IMR-90 (cell line): ENCODE measurements around the gene LYZL6. TPM values are rescaled to one million over a fixed set of nuclear protein-coding genes. Genes with fewer than 3 reads are reported as not detected.

Experiments used
- ATAC-seq: fragments of 200-7000 bp; cut with Tn5 transposase; 2 replicates; pipeline ENCODE4 v1.9.1; 2020; ENCODE audit warnings: low read depth, mild to moderate bottlenecking, moderate library complexity
- BruUV-seq: library from RNA; stranded (reverse); fragments of 400-500 nt; replicated peaks from 2 replicates; lab custom pipeline; 2021; lab: Mats Ljungman, UMichigan
- CTCF ChIA-PET: fragments of 300-600 bp; formaldehyde crosslinking; extraction: SDS; loops from one replicate; lab custom pipeline; 2021; ENCODE audit warnings: antibody characterized with exemption; lab: Yijun Ruan, JAX
- POLR2A ChIA-PET: fragments of 300-600 bp; sonication (Branson Sonifier 250); formaldehyde crosslinking; loops from one replicate; lab custom pipeline; 2022; ENCODE audit warnings: antibody characterized with exemption; ENCODE audit not compliant: unreplicated experiment; lab: Charles Lee
- DNase-seq: peaks from one replicate; pipeline ENCODE4 v3.0.0; 2013
- H2AFZ ChIP-seq: replicated peaks from 2 replicates; pipeline ENCODE3; 2013; ENCODE audit warnings: low read length, mild to moderate bottlenecking; ENCODE audit not compliant: poor library complexity
- H2AK5ac ChIP-seq: 2 replicates; pipeline ENCODE4 v1.6.1; 2013; ENCODE audit warnings: low read depth, low read length, inconsistent platforms
- H2AK9ac ChIP-seq: replicated peaks from 2 replicates; pipeline ENCODE3; 2013; ENCODE audit warnings: mild to moderate bottlenecking, low read depth, low read length, moderate library complexity; ENCODE audit not compliant: poor library complexity
- H2BK120ac ChIP-seq: 2 replicates; pipeline ENCODE4 v1.6.1; 2013; ENCODE audit warnings: low read depth, low read length, inconsistent platforms
- H2BK15ac ChIP-seq: 3 replicates; pipeline ENCODE4 v1.6.1; 2013; ENCODE audit warnings: low read depth, low read length, inconsistent platforms
- H2BK20ac ChIP-seq: 2 replicates; pipeline ENCODE4 v1.6.1; 2013; ENCODE audit warnings: low read depth, mild to moderate bottlenecking, inconsistent platforms, low read length, moderate library complexity
- H2BK5ac ChIP-seq: 2 replicates; pipeline ENCODE4 v1.6.1; 2013; ENCODE audit warnings: mild to moderate bottlenecking, low read depth, low read length, inconsistent platforms; ENCODE audit not compliant: poor library complexity, severe bottlenecking
- H3K14ac ChIP-seq: replicated peaks from 2 replicates; pipeline ENCODE4 v1.6.1; 2013; ENCODE audit warnings: low read depth, low read length, inconsistent platforms
- H3K18ac ChIP-seq: 2 replicates; pipeline ENCODE4 v1.6.1; 2013; ENCODE audit warnings: low read depth, low read length, control low read depth
- H3K23ac ChIP-seq: 2 replicates; pipeline ENCODE4 v1.6.1; 2013; ENCODE audit warnings: low read depth, low read length, inconsistent platforms
- H3K27ac ChIP-seq: 2 replicates; pipeline ENCODE4 v1.5.1; 2013; ENCODE audit warnings: mild to moderate bottlenecking, control low read depth, low read length; ENCODE audit not compliant: insufficient read depth
- H3K27me3 ChIP-seq: 2 replicates; pipeline ENCODE4 v1.6.1; 2013; ENCODE audit warnings: low read length; ENCODE audit not compliant: control insufficient read depth, insufficient read depth
- H3K36me3 ChIP-seq: 2 replicates; pipeline ENCODE4 v1.6.1; 2013; ENCODE audit warnings: low read length, mixed read lengths; ENCODE audit not compliant: control insufficient read depth, insufficient read depth
- H3K4ac ChIP-seq: 2 replicates; pipeline ENCODE4 v1.6.1; 2013; ENCODE audit warnings: low read depth, low read length, inconsistent platforms
- H3K4me1 ChIP-seq: 2 replicates; pipeline ENCODE4 v1.6.1; 2013; ENCODE audit warnings: low read length, mixed read lengths; ENCODE audit not compliant: control insufficient read depth, insufficient read depth
- H3K4me2 ChIP-seq: 2 replicates; pipeline ENCODE4 v1.6.1; 2013; ENCODE audit warnings: low read depth, mild to moderate bottlenecking, control low read depth, low read length, moderate library complexity
- H3K4me3 ChIP-seq: 2 replicates; pipeline ENCODE4 v1.5.1; 2013; ENCODE audit warnings: low read depth, mild to moderate bottlenecking, control low read depth, low read length, moderate library complexity; ENCODE audit not compliant: insufficient read depth
- H3K56ac ChIP-seq: 2 replicates; pipeline ENCODE4 v1.6.1; 2013; ENCODE audit warnings: low read length, inconsistent platforms; ENCODE audit not compliant: insufficient read depth; ENCODE audit errors: extremely low read depth
- H3K79me1 ChIP-seq, 2 experiments: 2 replicates each; pipeline ENCODE4 v1.6.1; 2013; ENCODE audit warnings: low read length in 2 of 2, inconsistent platforms in 1 of 2, low read depth in 1 of 2
- H3K9ac ChIP-seq: 2 replicates; pipeline ENCODE4 v1.6.1; 2013; ENCODE audit warnings: low read depth, low read length, control low read depth
- H3K9me1 ChIP-seq: 2 replicates; pipeline ENCODE4 v1.6.1; 2013; ENCODE audit warnings: low read length, inconsistent platforms; ENCODE audit not compliant: insufficient read depth
- H3K9me3 ChIP-seq: 2 replicates; pipeline ENCODE4 v1.6.1; 2013; ENCODE audit warnings: low read length; ENCODE audit not compliant: control insufficient read depth, insufficient read depth
- H4K20me1 ChIP-seq: 2 replicates; pipeline ENCODE4 v1.6.1; 2013; ENCODE audit warnings: low read length, inconsistent platforms; ENCODE audit not compliant: insufficient read depth
- H4K5ac ChIP-seq: 2 replicates; pipeline ENCODE4 v1.6.1; 2013; ENCODE audit warnings: mild to moderate bottlenecking, low read depth, low read length, control low read depth
- H4K8ac ChIP-seq, 2 experiments: 2 replicates each; pipeline ENCODE4 v1.6.1; 2013; ENCODE audit warnings: low read depth in 2 of 2, low read length in 2 of 2, control low read depth in 1 of 2, inconsistent platforms in 1 of 2
- H4K91ac ChIP-seq: 2 replicates; pipeline ENCODE4 v1.6.1; 2013; ENCODE audit warnings: low read depth, low read length, inconsistent platforms; ENCODE audit not compliant: insufficient read depth
- BHLHE40 ChIP-seq: fragments of 150-350 bp; IDR thresholded peaks from 2 replicates; pipeline ENCODE4 v1.6.1; 2016; ENCODE audit warnings: mild to moderate bottlenecking, low read depth, low read length
- CEBPB ChIP-seq: IDR thresholded peaks from 2 replicates; pipeline ENCODE4 v1.6.1; 2012; ENCODE audit warnings: low read depth, low read length, improper control_type of control experiment
- CHD1 ChIP-seq: IDR thresholded peaks from 2 replicates; pipeline ENCODE4 v1.6.1; 2012; ENCODE audit warnings: low read depth, low read length, improper control_type of control experiment
- FOS ChIP-seq: fragments of 150-350 bp; IDR thresholded peaks from 2 replicates; pipeline ENCODE4 v1.6.1; 2016; ENCODE audit warnings: low read depth, low read length
- MAFK ChIP-seq: IDR thresholded peaks from 2 replicates; pipeline ENCODE4 v1.6.1; 2012; ENCODE audit warnings: low read depth, low read length, improper control_type of control experiment
- MAZ ChIP-seq: IDR thresholded peaks from 2 replicates; pipeline ENCODE4 v1.6.1; 2012; ENCODE audit warnings: low read depth, mild to moderate bottlenecking, low read length, improper control_type of control experiment, moderate library complexity, borderline replicate concordance
- MXI1 ChIP-seq: IDR thresholded peaks from 2 replicates; pipeline ENCODE4 v1.6.1; 2012; ENCODE audit warnings: low read depth, mild to moderate bottlenecking, low read length, moderate library complexity, borderline replicate concordance
- NFE2L2 ChIP-seq: fragments of 150-350 bp; IDR thresholded peaks from 2 replicates; pipeline ENCODE4 v1.6.1; 2016; ENCODE audit warnings: low read depth, mild to moderate bottlenecking, low read length
- POLR2A ChIP-seq: IDR thresholded peaks from 2 replicates; pipeline ENCODE4 v1.6.1; 2012; ENCODE audit warnings: mild to moderate bottlenecking, low read depth, low read length
- RAD21 ChIP-seq: IDR thresholded peaks from 2 replicates; pipeline ENCODE4 v1.6.1; 2012; ENCODE audit warnings: low read length, improper control_type of control experiment
- RCOR1 ChIP-seq: IDR thresholded peaks from 2 replicates; pipeline ENCODE4 v1.6.1; 2012; ENCODE audit warnings: mild to moderate bottlenecking, low read length, improper control_type of control experiment; ENCODE audit not compliant: insufficient replicate concordance
- RFX5 ChIP-seq: IDR thresholded peaks from 2 replicates; pipeline ENCODE4 v1.8.0; 2012; ENCODE audit warnings: low read depth, mild to moderate bottlenecking, low read length, moderate library complexity
- SMC3 ChIP-seq: fragments of 150-350 bp; IDR thresholded peaks from 2 replicates; pipeline ENCODE4 v1.6.1; 2016; ENCODE audit warnings: low read depth, mild to moderate bottlenecking, antibody characterized with exemption, low read length, moderate library complexity
- WGBS, 2 experiments: methylation state at CpG; one replicate each; pipeline versions ENCODE4 v1.1.5 to v1.1.7; 2013; ENCODE audit warnings: missing lambda C conversion rate in 2 of 2; ENCODE audit not compliant: insufficient read length in 1 of 2; ENCODE audit errors: extremely low coverage in 2 of 2; 5-methylcytosine and 5-hydroxymethylcytosine counted together
- dilution Hi-C: fragments of 300-500 bp; cut with HindIII; formaldehyde crosslinking; loops from one replicate; pipeline ENCODE4 v1.14.3; 2018; ENCODE audit warnings: low sequenced_read_pairs; ENCODE audit not compliant: unreplicated experiment
- in situ Hi-C: fragments of 300-500 bp; cut with MboI; formaldehyde crosslinking; loops from 3 replicates; pipeline ENCODE4 v1.14.3; 2019; ENCODE audit warnings: low sequenced_read_pairs, inconsistent platforms, mixed read lengths
- intact Hi-C: fragments of 100-400 bp; cut with micrococcal nuclease; formaldehyde crosslinking; loops from 2 replicates; pipeline ENCODE4 v1.10.0; 2022
- polyA plus RNA-seq, 3 experiments: library from polyadenylated mRNA; depleted of rRNA; stranded (reverse); fragments of >200 nt; gene quantifications; 2 replicates each; pipeline ENCODE4 v1.2.3, GENCODE V29; 2012; ENCODE audit warnings: low replicate concordance in 1 of 3
- total RNA-seq: library from RNA; depleted of rRNA; stranded (reverse); fragments of >200 nt; gene quantifications from 2 replicates; pipeline ENCODE4 v1.2.3, GENCODE V29; 2012
- TF ChIP-seq, protein P1 (sequence below): conservative IDR thresholded peaks from 2 replicates; pipeline ENCODE4 v1.5.1; 2012; ENCODE audit warnings: mild to moderate bottlenecking, low read depth, low read length, improper control_type of control experiment
- TF ChIP-seq, protein P2 (sequence below): fragments of 150-350 bp; IDR thresholded peaks from 2 replicates; pipeline ENCODE4 v1.6.1; 2017; ENCODE audit warnings: mild to moderate bottlenecking, antibody characterized with exemption, low read length, low read depth
- TF ChIP-seq, protein P3 (sequence below): fragments of 150-350 bp; IDR thresholded peaks from 2 replicates; pipeline ENCODE4 v1.6.1; 2016; ENCODE audit warnings: low read depth, mild to moderate bottlenecking, low read length, moderate library complexity, borderline replicate concordance

LYZL6 gene
- total and polyA plus RNA-seq, 2 of the 4 experiments (the other 2 are of a cell fraction), result not detected

GRCh38 chr17:35900708-35901480 lies 42.6 kb downstream of the LYZL6 start:
- H3K4me2 ChIP-seq, result no peak overlapping the region
- no peaks in the 10 kb centered on the region for H3K36me3 ChIP-seq
- no peak overlapping the region for H3K14ac ChIP-seq
- H2BK15ac ChIP-seq, result no peak overlapping the region
- H2BK5ac ChIP-seq, result no peak overlapping the region
- no TSS peak for BruUV-seq
- TF ChIP-seq MAFK (no peak), BHLHE40 (no peak), RAD21 (no peak), CEBPB (no peak), NFE2L2 (no peak), POLR2A (no peak), CHD1 (no peak), MAZ (no peak), SMC3 (no peak), RFX5 (no peak), MXI1 (no peak), FOS (no peak), RCOR1 (no peak)
- TF ChIP-seq, protein P1, sequence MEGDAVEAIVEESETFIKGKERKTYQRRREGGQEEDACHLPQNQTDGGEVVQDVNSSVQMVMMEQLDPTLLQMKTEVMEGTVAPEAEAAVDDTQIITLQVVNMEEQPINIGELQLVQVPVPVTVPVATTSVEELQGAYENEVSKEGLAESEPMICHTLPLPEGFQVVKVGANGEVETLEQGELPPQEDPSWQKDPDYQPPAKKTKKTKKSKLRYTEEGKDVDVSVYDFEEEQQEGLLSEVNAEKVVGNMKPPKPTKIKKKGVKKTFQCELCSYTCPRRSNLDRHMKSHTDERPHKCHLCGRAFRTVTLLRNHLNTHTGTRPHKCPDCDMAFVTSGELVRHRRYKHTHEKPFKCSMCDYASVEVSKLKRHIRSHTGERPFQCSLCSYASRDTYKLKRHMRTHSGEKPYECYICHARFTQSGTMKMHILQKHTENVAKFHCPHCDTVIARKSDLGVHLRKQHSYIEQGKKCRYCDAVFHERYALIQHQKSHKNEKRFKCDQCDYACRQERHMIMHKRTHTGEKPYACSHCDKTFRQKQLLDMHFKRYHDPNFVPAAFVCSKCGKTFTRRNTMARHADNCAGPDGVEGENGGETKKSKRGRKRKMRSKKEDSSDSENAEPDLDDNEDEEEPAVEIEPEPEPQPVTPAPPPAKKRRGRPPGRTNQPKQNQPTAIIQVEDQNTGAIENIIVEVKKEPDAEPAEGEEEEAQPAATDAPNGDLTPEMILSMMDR, result no peak
- TF ChIP-seq, protein P2, sequence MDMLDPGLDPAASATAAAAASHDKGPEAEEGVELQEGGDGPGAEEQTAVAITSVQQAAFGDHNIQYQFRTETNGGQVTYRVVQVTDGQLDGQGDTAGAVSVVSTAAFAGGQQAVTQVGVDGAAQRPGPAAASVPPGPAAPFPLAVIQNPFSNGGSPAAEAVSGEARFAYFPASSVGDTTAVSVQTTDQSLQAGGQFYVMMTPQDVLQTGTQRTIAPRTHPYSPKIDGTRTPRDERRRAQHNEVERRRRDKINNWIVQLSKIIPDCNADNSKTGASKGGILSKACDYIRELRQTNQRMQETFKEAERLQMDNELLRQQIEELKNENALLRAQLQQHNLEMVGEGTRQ, result no peak
- TF ChIP-seq, protein P3, sequence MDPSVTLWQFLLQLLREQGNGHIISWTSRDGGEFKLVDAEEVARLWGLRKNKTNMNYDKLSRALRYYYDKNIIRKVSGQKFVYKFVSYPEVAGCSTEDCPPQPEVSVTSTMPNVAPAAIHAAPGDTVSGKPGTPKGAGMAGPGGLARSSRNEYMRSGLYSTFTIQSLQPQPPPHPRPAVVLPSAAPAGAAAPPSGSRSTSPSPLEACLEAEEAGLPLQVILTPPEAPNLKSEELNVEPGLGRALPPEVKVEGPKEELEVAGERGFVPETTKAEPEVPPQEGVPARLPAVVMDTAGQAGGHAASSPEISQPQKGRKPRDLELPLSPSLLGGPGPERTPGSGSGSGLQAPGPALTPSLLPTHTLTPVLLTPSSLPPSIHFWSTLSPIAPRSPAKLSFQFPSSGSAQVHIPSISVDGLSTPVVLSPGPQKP, result no peak
- no peak overlapping the region for H3K18ac ChIP-seq
- no peak overlapping the region for H2AK9ac ChIP-seq
- no peaks in the 10 kb centered on the region for H3K9me1 ChIP-seq
- 23% methylated on average over 4 of the region's 11 CpGs; no CpG with 5 or more reads in 1 of the 2 experiments for WGBS, 2 experiments
- no peak overlapping the region for H3K27ac ChIP-seq
- ChIA-PET CTCF (no interaction called here), POLR2A (no interaction called here)
- no peak overlapping the region for H3K4me3 ChIP-seq
- no peak overlapping the region for H4K8ac ChIP-seq
- H2BK20ac ChIP-seq, result no peak overlapping the region
- dilution Hi-C loops (no loop called here), intact Hi-C loops (no loop called here), in situ Hi-C loops (no loop called here)
- DNase-seq (no peak), ATAC-seq (no peak)
- H2BK120ac ChIP-seq, result no peak overlapping the region
- no peaks in the 10 kb centered on the region for H3K9me3 ChIP-seq
- H3K79me1 ChIP-seq, result no peaks in the 10 kb centered on the region
- H2AFZ ChIP-seq, result no peak overlapping the region
- H4K5ac ChIP-seq, result no peak overlapping the region
- no peak overlapping the region for H3K23ac ChIP-seq
- no peak overlapping the region for H3K9ac ChIP-seq
- H3K4me1 ChIP-seq, result no peaks in the 10 kb centered on the region
- H4K20me1 ChIP-seq, result no peaks in the 10 kb centered on the region
- H4K91ac ChIP-seq, result no peak overlapping the region
- no peak overlapping the region for H3K4ac ChIP-seq
- no peak overlapping the region for H2AK5ac ChIP-seq
- no peak overlapping the region for H3K56ac ChIP-seq
- peaks cover 5% of the 10 kb centered on the region for H3K27me3 ChIP-seq
